GM19438 (cell line): ENCODE measurements around the gene FAM234B.

Experiments
- ATAC-seq: cut with Tn5 transposase; IDR thresholded peaks from one replicate; pipeline ENCODE4 v1.9.1; 2021; ENCODE audit warnings: low read depth; ENCODE audit not compliant: unreplicated experiment

The FAM234B gene

GRCh38 chr12:13105781-13106180 lies 61.6 kb downstream of the FAM234B start:
- no peak for ATAC-seq

- ATAC-seq = no peak
These were observed 62.5 kb downstream of the FAM234B start for GRCh38 chr12:13106666-13107065.

GRCh38 chr12:13112968-13113367 lies 68.8 kb downstream of the FAM234B start:
- no peak for ATAC-seq

DNA sequence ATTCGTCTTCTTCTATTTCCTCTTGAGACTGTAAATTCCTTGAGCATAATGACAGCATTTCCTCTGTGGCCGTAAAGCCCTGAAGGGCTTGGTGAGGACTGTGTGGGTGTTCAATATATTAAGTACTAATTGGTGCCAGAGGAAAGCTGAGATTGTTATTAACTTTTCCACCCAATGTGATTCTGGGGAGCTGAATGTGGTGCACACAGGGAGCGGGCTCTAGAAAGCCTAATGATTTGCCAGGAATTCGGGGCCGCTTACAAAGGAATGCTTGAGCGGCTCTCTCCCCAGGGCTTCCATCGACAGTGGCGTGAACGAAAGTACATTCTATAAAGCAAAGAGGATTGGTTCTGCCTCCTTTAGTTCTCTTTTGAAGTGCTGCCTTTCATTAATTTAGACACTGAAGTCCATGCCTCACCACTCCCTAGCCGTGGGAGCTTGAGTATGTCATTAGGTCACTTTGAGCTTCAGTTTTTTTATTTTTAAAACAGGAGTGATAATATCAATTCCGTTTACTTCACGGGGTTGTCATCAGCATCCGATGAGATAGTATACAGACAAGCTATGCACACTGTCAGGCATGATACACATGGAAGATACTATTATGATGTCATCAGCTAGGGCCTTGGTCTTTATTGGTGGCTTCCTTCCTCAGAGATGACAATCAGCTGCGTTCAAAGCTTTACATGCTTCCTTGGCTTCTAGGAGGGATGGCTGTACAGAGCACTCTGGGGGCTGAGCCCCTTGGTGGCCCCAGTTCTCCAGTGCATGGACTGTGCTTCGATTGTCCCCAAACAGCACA lies 70.3 kb downstream of the FAM234B start:
- no peak for ATAC-seq

DNA sequence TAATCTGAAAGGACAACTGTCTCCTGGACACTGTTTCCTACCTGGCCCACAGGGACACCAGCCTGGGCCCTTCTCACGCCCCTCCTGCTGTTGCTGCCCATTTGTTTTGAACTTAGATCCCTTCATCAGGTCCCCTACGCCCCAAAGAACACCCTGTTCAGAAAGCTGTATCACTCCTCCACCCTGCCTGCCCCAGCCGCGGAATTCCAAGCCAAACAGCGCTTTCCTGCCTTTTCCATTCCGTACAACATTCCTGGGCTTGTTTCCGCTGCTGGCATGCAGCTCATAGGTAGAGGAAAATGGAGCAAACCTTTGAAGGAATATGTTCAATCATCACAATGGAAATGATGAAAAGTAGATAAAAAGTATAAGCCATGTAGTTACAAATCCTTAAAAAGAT lies 72.1 kb downstream of the FAM234B start:
- ATAC-seq = no peak

- no peak for ATAC-seq
These were observed 72.8 kb downstream of the FAM234B start for GRCh38 chr12:13117029-13117428.

- ATAC-seq = no peak
These were observed 75.6 kb downstream of the FAM234B start for GRCh38 chr12:13119826-13120225.

- ATAC-seq = no peak
These were observed 76.2 kb downstream of the FAM234B start for GRCh38 chr12:13120413-13120812.

GRCh38 chr12:13121568-13121967 lies 77.4 kb downstream of the FAM234B start:
- ATAC-seq = no peak

- no peak for ATAC-seq
These were observed 80.7 kb downstream of the FAM234B start for GRCh38 chr12:13124656-13125505.

DNA sequence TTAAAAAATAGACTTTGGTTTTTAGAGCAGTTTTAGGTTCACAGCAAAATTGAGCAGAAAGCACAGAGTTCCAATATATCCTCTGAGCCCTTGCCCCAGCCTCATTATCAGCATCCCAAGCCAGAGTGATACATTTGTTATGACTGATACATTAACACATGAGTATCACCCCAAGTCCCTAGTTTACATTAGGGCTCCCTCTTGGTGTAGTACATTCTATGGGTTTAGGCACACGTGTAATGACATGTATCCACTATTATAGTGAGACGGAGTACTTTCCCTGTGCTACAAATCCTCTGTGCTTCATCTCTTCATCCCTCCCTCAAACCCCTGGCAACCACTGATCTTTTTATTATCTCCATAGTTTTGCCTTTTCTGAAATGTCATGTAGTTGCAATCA lies 81.8 kb downstream of the FAM234B start:
- no peak for ATAC-seq

DNA sequence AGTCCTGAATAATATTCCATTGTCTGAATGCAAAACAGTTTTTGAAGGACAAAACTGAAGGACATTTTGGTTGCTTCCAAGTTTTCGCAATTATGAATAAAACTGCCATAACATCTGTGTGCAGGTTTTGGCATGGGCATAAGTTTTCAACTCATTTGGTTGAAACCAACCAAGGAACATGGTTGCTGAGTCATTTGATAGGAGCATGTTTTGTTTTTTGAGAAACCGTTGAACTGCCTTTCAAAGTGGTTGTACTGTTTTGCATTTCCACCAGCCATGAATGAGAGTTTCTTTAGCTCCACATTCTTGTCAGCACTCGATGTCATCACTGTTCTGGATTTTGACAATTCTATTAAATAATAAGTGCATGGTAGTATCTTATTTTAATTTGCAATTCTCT lies 82.3 kb downstream of the FAM234B start:
- ATAC-seq = no peak

- no peak for ATAC-seq
These were observed 83.3 kb downstream of the FAM234B start for GRCh38 chr12:13127444-13127843.

GRCh38 chr12:13128291-13128965 lies 84.2 kb downstream of the FAM234B start:
- no peak for ATAC-seq

DNA sequence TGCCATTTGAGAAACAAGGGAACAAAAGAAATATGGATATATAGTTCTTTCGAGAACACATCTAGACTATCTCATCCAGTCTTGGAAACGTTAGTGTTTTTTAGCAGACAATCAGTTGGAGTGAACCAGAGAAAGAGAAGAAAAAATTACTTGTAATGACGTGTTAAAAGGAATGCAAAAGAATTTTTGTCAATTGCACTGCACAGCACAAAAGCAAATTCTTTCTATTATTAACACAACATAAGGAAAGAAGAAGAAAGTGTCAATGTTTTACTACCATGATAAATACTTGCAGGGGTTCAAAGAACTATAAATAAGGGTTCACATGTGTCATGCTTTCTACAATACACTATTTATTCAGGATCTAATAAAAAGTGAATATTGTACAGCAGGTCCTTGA lies 86.8 kb downstream of the FAM234B start:
- no peak for ATAC-seq
